Suprapubic skin (tissue), 4 donors: ENCODE data around the gene XXYLT1. TPM values are rescaled to one million over a fixed set of nuclear protein-coding genes. Genes with fewer than 3 reads are reported as not detected.

Experiments
- DNase-seq, 2 donors: peaks; one replicate each; pipeline ENCODE4 v3.0.0-alpha.2; 2019; ENCODE audit warnings: low spot score in 2 of 2
- H3K27ac ChIP-seq: fragments of 200-600 bp; sonication (generic); one replicate; pipeline ENCODE4 v1.5.1; 2019
- H3K27me3 ChIP-seq: fragments of 200-600 bp; sonication (generic); one replicate; pipeline ENCODE4 v1.5.1; 2019
- H3K36me3 ChIP-seq: fragments of 200-600 bp; sonication (generic); one replicate; pipeline ENCODE4 v1.5.1; 2019
- H3K4me1 ChIP-seq: fragments of 200-600 bp; sonication (generic); one replicate; pipeline ENCODE4 v1.5.1; 2019
- H3K4me3 ChIP-seq: fragments of 200-600 bp; sonication (generic); one replicate; pipeline ENCODE4 v1.5.1; 2019; ENCODE audit warnings: mild to moderate bottlenecking
- H3K9me3 ChIP-seq: fragments of 200-600 bp; sonication (generic); one replicate; pipeline ENCODE4 v1.5.1; 2019
- CTCF ChIP-seq, 2 donors: fragments of 200-600 bp in 1 of 2; fragments of 450-650 bp in 1 of 2; sonication (generic) in 1 of 2; IDR thresholded peaks; one replicate each; pipeline ENCODE4 v1.5.1; 2016 to 2019; ENCODE audit warnings: antibody characterized with exemption in 2 of 2, mild to moderate bottlenecking in 1 of 2, moderate library complexity in 1 of 2
- EP300 ChIP-seq: sonication (generic); formaldehyde crosslinking; IDR thresholded peaks from one replicate; pipeline ENCODE4 v1.6.1; 2017; ENCODE audit warnings: antibody characterized with exemption
- POLR2A ChIP-seq, 2 donors: fragments of 450-650 bp; IDR thresholded peaks; one replicate each; pipeline ENCODE4 v1.6.1; 2017; ENCODE audit warnings: antibody characterized with exemption in 2 of 2, mild to moderate bottlenecking in 2 of 2, moderate library complexity in 2 of 2
- POLR2AphosphoS5 ChIP-seq, 3 donors: sonication (generic); formaldehyde crosslinking; IDR thresholded peaks; one replicate each; pipeline ENCODE4 v1.6.1; 2017; ENCODE audit warnings: antibody characterized with exemption in 3 of 3
- WGBS: methylation state at CpG from one replicate; pipeline ENCODE4 v1.1.5; 2018; 5-methylcytosine and 5-hydroxymethylcytosine counted together
- total RNA-seq, 4 donors: library from RNA; depleted of rRNA; stranded (reverse); fragments of >200 nt; gene quantifications; one replicate each; pipeline ENCODE4 v1.1.0, GENCODE V29; 2016

XXYLT1 gene
- total RNA-seq, 4 donors from 2014 or later = 8.0 to 19.4 (median 13.2) TPM

- Histone ChIP-seq H3K27me3 (no peaks in the 10 kb centered on the region), H3K4me1 (peaks cover 79% of the 10 kb centered on the region), H3K27ac (peak overlapping the region; percentile 64), H3K4me3 (no peak overlapping the region), H3K36me3 (no peaks in the 10 kb centered on the region), H3K9me3 (no peaks in the 10 kb centered on the region)
- no peak for DNase-seq
- no peak for TF ChIP-seq POLR2AphosphoS5 (IDR thresholded peaks at IDR 0.05)
- no peak for TF ChIP-seq EP300
- TF ChIP-seq CTCF (IDR thresholded peaks at IDR 0.05) = no peak
- no peak for TF ChIP-seq POLR2A (IDR thresholded peaks at IDR 0.05)
- WGBS = 61% methylated on average over 8 of the region's 8 CpGs
Measured at GRCh38 chr3:195153653-195154052, 117.3 kb downstream of the XXYLT1 start.

- Histone ChIP-seq H3K27ac (peak overlapping the region; percentile 64), H3K9me3 (no peaks in the 10 kb centered on the region), H3K36me3 (no peaks in the 10 kb centered on the region), H3K4me3 (no peak overlapping the region), H3K4me1 (peaks cover 82% of the 10 kb centered on the region), H3K27me3 (no peaks in the 10 kb centered on the region)
- TF ChIP-seq EP300 = no peak
- 38% methylated on average over 7 of the region's 7 CpGs for WGBS
- DNase-seq = no peak
Measured at GRCh38 chr3:195153130-195153529, 117.8 kb downstream of the XXYLT1 start.

- DNase-seq = no peak
- no peak for TF ChIP-seq CTCF (IDR thresholded peaks at IDR 0.05)
- TF ChIP-seq POLR2AphosphoS5 (IDR thresholded peaks at IDR 0.05) = no peak
- no peak for TF ChIP-seq POLR2A (IDR thresholded peaks at IDR 0.05)
- TF ChIP-seq EP300 = no peak
- no peaks in the 10 kb centered on the region for H3K9me3 ChIP-seq
- H3K4me3 ChIP-seq = no peak overlapping the region
- H3K27me3 ChIP-seq = no peaks in the 10 kb centered on the region
- H3K4me1 ChIP-seq = peaks cover 81% of the 10 kb centered on the region
- peak overlapping the region; percentile 64 for H3K27ac ChIP-seq
- 78% methylated on average over 11 of the region's 11 CpGs for WGBS
- H3K36me3 ChIP-seq = no peaks in the 10 kb centered on the region
Measured at GRCh38 chr3:195151866-195152541, 119.0 kb downstream of the XXYLT1 start.

- 88% methylated on average over 3 of the region's 3 CpGs for WGBS
- H3K36me3 ChIP-seq = no peaks in the 10 kb centered on the region
- no peaks in the 10 kb centered on the region for H3K27me3 ChIP-seq
- no peak for DNase-seq
- no peak for TF ChIP-seq EP300
- TF ChIP-seq POLR2AphosphoS5 (IDR thresholded peaks at IDR 0.05) = no peak
- TF ChIP-seq POLR2A (IDR thresholded peaks at IDR 0.05) = no peak
- TF ChIP-seq CTCF (IDR thresholded peaks at IDR 0.05) = no peak
- H3K9me3 ChIP-seq = no peaks in the 10 kb centered on the region
- peaks cover 78% of the 10 kb centered on the region for H3K4me1 ChIP-seq
- H3K4me3 ChIP-seq = no peak overlapping the region
- peak overlapping the region; percentile 60 for H3K27ac ChIP-seq
Measured at GRCh38 chr3:195151402-195151801, 119.6 kb downstream of the XXYLT1 start.

- peak in 1 of 2 donors; percentile 75 for DNase-seq
- H3K9me3 ChIP-seq = no peaks in the 10 kb centered on the region
- TF ChIP-seq POLR2A (IDR thresholded peaks at IDR 0.05) = no peak
- no peak for TF ChIP-seq POLR2AphosphoS5 (IDR thresholded peaks at IDR 0.05)
- TF ChIP-seq EP300 = no peak
- no peak for TF ChIP-seq CTCF (IDR thresholded peaks at IDR 0.05)
- peak overlapping the region; percentile 29 for H3K4me3 ChIP-seq
- H3K4me1 ChIP-seq = peaks cover 68% of the 10 kb centered on the region
- H3K36me3 ChIP-seq = no peaks in the 10 kb centered on the region
- WGBS = 65% methylated on average over 20 of the region's 20 CpGs
- H3K27ac ChIP-seq = peak overlapping the region; percentile 60
- no peaks in the 10 kb centered on the region for H3K27me3 ChIP-seq
Measured at GRCh38 chr3:195150181-195151118, 120.5 kb downstream of the XXYLT1 start.
